Mesenchymal stem cell (in vitro differentiated cells and primary cell): ENCODE results near the gene CDH4.
A peak's percentile ranks its signal among the peaks of the same experiment; 100 is the strongest.

ENCODE experiments used
- DNase-seq: peaks from one replicate; pipeline ENCODE4 v3.0.0-alpha.2; 2013
- H2AFZ ChIP-seq: one replicate; pipeline ENCODE4 v1.6.1; 2013; ENCODE audit warnings: low read depth, mild to moderate bottlenecking, control low read depth, inconsistent platforms, low read length, moderate library complexity
- H2AK5ac ChIP-seq: 2 replicates; pipeline ENCODE4 v1.6.1; 2013; ENCODE audit warnings: low read length, moderate library complexity, mild to moderate bottlenecking, inconsistent platforms; ENCODE audit not compliant: severe bottlenecking
- H2BK120ac ChIP-seq: one replicate; pipeline ENCODE4 v1.6.1; 2013; ENCODE audit warnings: low read depth, mild to moderate bottlenecking, inconsistent platforms, low read length, moderate library complexity
- H2BK12ac ChIP-seq, 2 experiments: one replicate each; pipeline ENCODE4 v1.6.1; 2013; ENCODE audit warnings: inconsistent platforms in 2 of 2, low read length in 2 of 2, mild to moderate bottlenecking in 2 of 2, moderate library complexity in 2 of 2, control low read depth in 1 of 2
- H2BK15ac ChIP-seq: one replicate; pipeline ENCODE4 v1.6.1; 2013; ENCODE audit warnings: mild to moderate bottlenecking, low read depth, inconsistent platforms; ENCODE audit not compliant: poor library complexity, severe bottlenecking
- H2BK5ac ChIP-seq: 2 replicates; pipeline ENCODE4 v1.6.1; 2013; ENCODE audit warnings: low read depth, mild to moderate bottlenecking, low read length, control low read depth, inconsistent platforms; ENCODE audit not compliant: poor library complexity, severe bottlenecking
- H3K14ac ChIP-seq, 2 experiments: one replicate each; pipeline ENCODE4 v1.6.1; 2013; ENCODE audit warnings: inconsistent platforms in 2 of 2, low read length in 2 of 2, control low read depth in 1 of 2, mild to moderate bottlenecking in 1 of 2, moderate library complexity in 1 of 2
- H3K18ac ChIP-seq, 2 experiments: one replicate each; pipeline ENCODE4 v1.6.1; 2013; ENCODE audit warnings: inconsistent platforms in 2 of 2, low read length in 2 of 2, control low read depth in 1 of 2, low read depth in 1 of 2, mild to moderate bottlenecking in 1 of 2
- H3K23ac ChIP-seq, 2 experiments: one replicate each; pipeline ENCODE4 v1.6.1; 2013; ENCODE audit warnings: inconsistent platforms in 2 of 2, low read length in 2 of 2, mild to moderate bottlenecking in 2 of 2, moderate library complexity in 2 of 2, control low read depth in 1 of 2
- H3K27ac ChIP-seq: 2 replicates; pipeline ENCODE4 v1.5.1; 2013; ENCODE audit warnings: mild to moderate bottlenecking, moderate library complexity, low read length, control low read depth, inconsistent platforms; ENCODE audit not compliant: poor library complexity, severe bottlenecking
- H3K27me3 ChIP-seq, 2 experiments: 2 replicates each; pipeline versions ENCODE4 v1.6.1 to v1.7.0; 2013; ENCODE audit warnings: low read length in 2 of 2, mild to moderate bottlenecking in 2 of 2, moderate library complexity in 2 of 2, control low read depth in 1 of 2, inconsistent platforms in 1 of 2; ENCODE audit not compliant: control insufficient read depth in 1 of 2, insufficient read depth in 1 of 2
- H3K36me3 ChIP-seq, 2 experiments: 2 replicates each; pipeline versions ENCODE4 v1.6.1 to v1.7.0; 2013; ENCODE audit warnings: low read length in 2 of 2, control low read depth in 1 of 2, inconsistent platforms in 1 of 2, low read depth in 1 of 2, mild to moderate bottlenecking in 1 of 2; ENCODE audit not compliant: insufficient read depth in 2 of 2, control insufficient read depth in 1 of 2
- H3K4ac ChIP-seq, 2 experiments: one replicate each; pipeline ENCODE4 v1.6.1; 2013; ENCODE audit warnings: inconsistent platforms in 2 of 2, low read length in 2 of 2, mild to moderate bottlenecking in 2 of 2, moderate library complexity in 2 of 2, control low read depth in 1 of 2, low read depth in 1 of 2
- H3K4me1 ChIP-seq: 2 replicates; pipeline ENCODE4 v1.6.1; 2013; ENCODE audit warnings: low read depth, low read length, control low read depth; ENCODE audit not compliant: control insufficient read depth, insufficient read depth
- H3K4me2 ChIP-seq: 2 replicates; pipeline ENCODE4 v1.6.1; 2013; ENCODE audit warnings: low read length, mild to moderate bottlenecking, inconsistent platforms; ENCODE audit not compliant: poor library complexity, severe bottlenecking
- H3K4me3 ChIP-seq, 2 experiments: 2 replicates each; pipeline versions ENCODE4 v1.5.1 to v1.7.0; 2013; ENCODE audit warnings: low read length in 2 of 2, mild to moderate bottlenecking in 2 of 2, control low read depth in 1 of 2, low read depth in 1 of 2; ENCODE audit not compliant: insufficient read depth in 1 of 2
- H3K79me1 ChIP-seq: replicated peaks from 2 replicates; pipeline ENCODE4 v1.6.1; 2013; ENCODE audit warnings: mild to moderate bottlenecking, control low read depth, low read length, inconsistent platforms; ENCODE audit not compliant: poor library complexity, severe bottlenecking
- H3K9ac ChIP-seq: 2 replicates; pipeline ENCODE4 v1.7.0; 2013; ENCODE audit warnings: mild to moderate bottlenecking, low read length, moderate library complexity
- H3K9me3 ChIP-seq: 2 replicates; pipeline ENCODE4 v1.7.0; 2013; ENCODE audit warnings: mild to moderate bottlenecking, low read length; ENCODE audit not compliant: control insufficient read depth
- H4K8ac ChIP-seq: one replicate; pipeline ENCODE4 v1.6.1; 2013; ENCODE audit warnings: inconsistent platforms, mild to moderate bottlenecking, low read length, moderate library complexity
- H4K91ac ChIP-seq: one replicate; pipeline ENCODE4 v1.6.1; 2013; ENCODE audit warnings: mild to moderate bottlenecking, low read length, inconsistent platforms
- WGBS: methylation state at CpG from one replicate; pipeline ENCODE4 v1.1.7; 2013; ENCODE audit warnings: mixed read lengths; 5-methylcytosine and 5-hydroxymethylcytosine counted together

CDH4 gene

DNA sequence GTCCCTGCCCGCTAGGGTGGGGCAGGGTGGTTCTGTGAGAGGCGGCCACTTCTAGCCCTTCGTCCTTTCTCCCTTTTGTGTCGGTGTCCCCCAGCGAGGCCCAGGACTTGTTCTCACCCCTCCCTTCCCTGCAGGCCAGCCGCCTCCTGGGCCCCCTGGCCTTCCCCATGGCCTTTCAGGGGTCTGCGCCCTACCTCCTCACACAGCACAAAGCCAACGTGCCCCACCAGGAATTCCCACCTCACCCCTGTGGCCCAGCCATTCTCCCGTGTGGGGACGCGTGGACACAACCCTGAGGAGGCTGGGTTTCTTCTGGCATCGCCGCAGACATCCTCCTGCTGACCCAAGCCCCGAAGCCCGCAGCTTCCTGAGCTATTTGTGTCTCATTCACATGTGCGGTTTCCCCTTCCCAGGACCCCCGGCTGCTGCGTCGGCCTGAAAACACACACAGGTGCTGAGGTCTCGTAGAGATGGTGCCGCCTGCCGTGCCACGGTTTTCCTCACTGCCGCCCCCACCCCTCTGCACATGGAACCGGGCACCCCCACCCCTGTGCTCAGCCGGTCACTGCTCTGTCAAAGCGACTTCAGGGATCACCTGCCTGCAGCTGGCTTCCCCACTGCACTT, 375.8 kb downstream of the CDH4 start:
- Histone ChIP-seq H2BK120ac (no peak overlapping the region), H3K9ac (no peak overlapping the region), H3K14ac (peak overlapping the region in 1 of 2 experiments; percentile 56), H2AK5ac (no peak overlapping the region), H3K27me3 (peaks cover 7 to 18% of the 10 kb centered on the region in 2 experiments), H3K27ac (no peak overlapping the region), H3K9me3 (peaks cover 1% of the 10 kb centered on the region), H3K4ac (no peak overlapping the region), H3K18ac (no peak overlapping the region), H3K79me1 (no peaks in the 10 kb centered on the region), H4K91ac (no peak overlapping the region), H4K8ac (no peak overlapping the region), H2BK12ac (no peak overlapping the region), H2AFZ (no peak overlapping the region), H3K4me3 (no peak overlapping the region), H2BK5ac (no peak overlapping the region), H3K4me1 (peaks cover 12% of the 10 kb centered on the region), H3K4me2 (no peak overlapping the region), H3K36me3 (no peaks in the 10 kb centered on the region), H3K23ac (no peak overlapping the region), H2BK15ac (no peak overlapping the region)
- WGBS: 94% methylated on average over 27 of the region's 27 CpGs
- DNase-seq: no peak

GRCh38 chr20:61628480-61628879, 376.4 kb downstream of the CDH4 start:
- no peak for DNase-seq
- no peak overlapping the region for H2AFZ ChIP-seq
- H4K91ac ChIP-seq: no peak overlapping the region
- H3K9ac ChIP-seq: no peak overlapping the region
- H3K27me3 ChIP-seq: peaks cover 7 to 18% of the 10 kb centered on the region in 2 experiments
- no peak overlapping the region for H2BK5ac ChIP-seq
- 90% methylated on average over 10 of the region's 10 CpGs for WGBS
- peaks cover 10% of the 10 kb centered on the region for H3K4me1 ChIP-seq
- H3K4me2 ChIP-seq: no peak overlapping the region
- no peak overlapping the region for H2AK5ac ChIP-seq
- H3K23ac ChIP-seq: no peak overlapping the region
- H3K36me3 ChIP-seq: no peaks in the 10 kb centered on the region
- no peak overlapping the region for H3K18ac ChIP-seq
- H3K4me3 ChIP-seq: no peak overlapping the region
- H2BK12ac ChIP-seq: no peak overlapping the region
- no peak overlapping the region for H2BK15ac ChIP-seq
- no peak overlapping the region for H2BK120ac ChIP-seq
- H3K14ac ChIP-seq: no peak overlapping the region
- H3K79me1 ChIP-seq: no peaks in the 10 kb centered on the region
- H3K9me3 ChIP-seq: peaks cover 6% of the 10 kb centered on the region
- no peak overlapping the region for H3K4ac ChIP-seq
- H4K8ac ChIP-seq: no peak overlapping the region
- H3K27ac ChIP-seq: no peak overlapping the region

GRCh38 chr20:61628901-61629601, 377.0 kb downstream of the CDH4 start:
- 87% methylated on average over 17 of the region's 17 CpGs for WGBS
- H2AFZ ChIP-seq: no peak overlapping the region
- no peak overlapping the region for H4K8ac ChIP-seq
- H2AK5ac ChIP-seq: no peak overlapping the region
- DNase-seq: no peak
- no peak overlapping the region for H3K9ac ChIP-seq
- no peak overlapping the region for H3K27ac ChIP-seq
- H3K4me2 ChIP-seq: no peak overlapping the region
- H3K9me3 ChIP-seq: peaks cover 6% of the 10 kb centered on the region
- no peaks in the 10 kb centered on the region for H3K79me1 ChIP-seq
- no peak overlapping the region for H4K91ac ChIP-seq
- H3K36me3 ChIP-seq: no peaks in the 10 kb centered on the region
- H3K14ac ChIP-seq: no peak overlapping the region
- H3K4ac ChIP-seq: no peak overlapping the region
- H2BK12ac ChIP-seq: no peak overlapping the region
- no peak overlapping the region for H2BK120ac ChIP-seq
- no peak overlapping the region for H3K23ac ChIP-seq
- H3K4me3 ChIP-seq: no peak overlapping the region
- H3K4me1 ChIP-seq: peaks cover 10% of the 10 kb centered on the region
- no peak overlapping the region for H2BK5ac ChIP-seq
- no peak overlapping the region for H2BK15ac ChIP-seq
- no peak overlapping the region for H3K18ac ChIP-seq
- H3K27me3 ChIP-seq: peaks cover 7 to 18% of the 10 kb centered on the region in 2 experiments

- Histone ChIP-seq H2BK12ac (no peak overlapping the region), H3K4ac (no peak overlapping the region), H3K79me1 (no peaks in the 10 kb centered on the region), H3K27ac (no peak overlapping the region), H3K4me1 (peaks cover 10% of the 10 kb centered on the region), H3K36me3 (no peaks in the 10 kb centered on the region), H3K9me3 (peaks cover 6% of the 10 kb centered on the region), H3K14ac (peak overlapping the region in 1 of 2 experiments; percentile 16), H2BK5ac (no peak overlapping the region), H4K8ac (no peak overlapping the region), H3K27me3 (peaks cover under 1 to 18% of the 10 kb centered on the region in 2 experiments), H2AK5ac (no peak overlapping the region), H3K9ac (no peak overlapping the region), H3K18ac (no peak overlapping the region), H2AFZ (no peak overlapping the region), H3K4me3 (no peak overlapping the region), H2BK15ac (no peak overlapping the region), H2BK120ac (no peak overlapping the region), H3K23ac (no peak overlapping the region), H3K4me2 (no peak overlapping the region), H4K91ac (no peak overlapping the region)
- DNase-seq: no peak
- 83% methylated on average over 25 of the region's 25 CpGs for WGBS
These were observed 377.7 kb downstream of the CDH4 start for GRCh38 chr20:61629602-61630390.
